HG03196 (cell line): Measurements from ENCODE around the gene KRT6A.
"Not testable (repeated sequence)": the region's sequence is repeated elsewhere in the genome, so short reads cannot be mapped to it uniquely, and the experiment has no call there.

Experiments
- ATAC-seq: cut with Tn5 transposase; IDR thresholded peaks from one replicate; pipeline ENCODE4 v1.9.1; 2021; ENCODE audit not compliant: unreplicated experiment

KRT6A gene

DNA sequence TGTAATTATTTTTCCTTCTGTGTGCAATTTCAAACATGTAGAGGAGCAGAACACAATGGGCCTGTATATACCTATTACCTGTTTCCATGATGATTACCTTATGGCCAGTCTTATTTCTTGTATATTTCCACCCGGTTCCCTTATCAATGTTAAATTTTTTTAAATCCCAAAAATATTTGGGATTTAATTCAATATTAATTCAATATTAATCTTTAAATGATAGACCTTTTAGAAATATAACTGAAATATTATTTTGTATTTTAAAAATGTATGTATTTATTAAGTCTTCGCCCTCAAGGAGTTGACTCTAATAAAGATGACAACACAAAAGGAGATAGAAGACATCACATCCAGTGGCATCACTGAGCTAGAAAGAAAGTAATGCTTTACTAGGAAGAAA lies 18.8 kb downstream of the KRT6A start:
- no peak for ATAC-seq

DNA sequence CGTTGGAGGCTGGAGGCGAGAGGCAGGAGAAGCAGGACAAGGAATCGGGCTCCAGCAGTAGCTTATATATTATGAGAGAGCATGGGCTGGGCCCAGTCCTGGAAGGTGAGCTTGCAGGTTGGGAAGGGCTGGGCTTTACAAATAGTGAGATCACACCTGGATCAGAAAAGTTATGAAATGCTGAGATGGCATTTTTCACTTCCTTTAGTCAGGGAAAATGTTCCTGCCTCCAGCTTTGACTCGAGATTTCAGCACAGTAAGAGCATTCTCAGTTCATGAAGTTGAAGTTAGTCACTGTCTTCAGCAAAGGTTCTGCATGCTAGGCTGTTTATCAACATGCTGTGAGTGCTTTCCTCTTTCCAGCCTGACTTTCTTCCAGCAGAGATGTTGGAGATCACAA lies 19.3 kb downstream of the KRT6A start, which contains the start of gene KRT6C:
KRT6C (minus strand) TSS at position 38 of the 400 bp plus-strand sequence. CDS start 68 bp downstream, outside the sequence.
- no peak for ATAC-seq

DNA sequence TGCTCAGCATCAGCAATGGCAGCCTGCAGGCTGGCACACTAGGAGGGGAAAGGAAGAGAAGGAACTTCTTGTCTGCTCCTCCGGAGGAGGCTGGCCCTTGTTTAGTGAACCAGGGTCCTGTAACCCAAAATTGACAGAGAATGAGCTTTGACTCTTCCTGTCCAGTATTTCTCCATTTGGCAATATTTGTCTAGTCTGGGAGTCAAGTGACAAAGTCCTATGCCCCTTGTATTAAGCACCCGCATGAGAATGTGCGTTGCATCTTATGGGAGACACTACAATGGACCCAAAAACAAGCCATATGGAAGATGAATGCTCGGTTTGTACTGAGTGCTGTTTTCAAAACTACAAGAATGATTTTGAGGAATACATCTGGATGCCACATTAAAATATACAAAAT lies 23.2 kb downstream of the KRT6A start:
- ATAC-seq: no peak

DNA sequence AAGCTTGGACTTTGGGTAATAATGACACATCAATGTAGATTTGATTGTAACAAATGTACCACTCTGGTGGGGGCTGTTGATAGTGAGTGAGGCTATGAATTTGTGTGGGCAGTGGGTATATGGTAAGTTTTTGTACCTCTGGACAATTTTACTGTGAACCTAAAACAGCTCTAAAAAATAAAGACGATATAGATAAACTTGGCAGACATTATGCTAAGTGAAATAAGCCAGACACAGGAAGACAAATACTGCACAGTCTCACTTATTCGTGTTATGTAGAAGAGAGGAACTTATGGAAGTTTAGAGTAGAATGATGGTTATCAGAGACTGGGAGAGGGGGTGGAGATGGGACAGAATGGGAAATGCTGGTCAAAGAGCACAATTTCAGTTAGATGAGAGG lies 28.2 kb downstream of the KRT6A start:
- no peak for ATAC-seq

DNA sequence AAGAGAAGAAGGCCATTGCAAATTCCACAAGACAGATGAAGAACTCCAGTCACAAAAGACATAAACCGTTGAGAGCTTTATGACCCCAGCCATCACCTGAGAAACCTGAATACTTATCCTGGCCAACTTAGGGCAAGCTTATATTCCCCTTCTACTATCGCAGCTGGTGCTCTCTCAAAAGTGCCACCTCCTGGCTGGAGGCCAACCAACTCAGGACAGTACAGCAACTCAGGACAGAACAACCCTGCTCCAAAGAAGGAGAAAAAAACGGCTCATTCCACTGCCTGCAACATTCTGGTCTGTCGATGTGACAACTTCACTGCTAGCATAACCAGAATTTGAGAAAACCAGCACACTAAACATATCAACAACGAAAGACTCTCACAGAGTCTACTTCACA lies 31.4 kb downstream of the KRT6A start:
- no peak for ATAC-seq

DNA sequence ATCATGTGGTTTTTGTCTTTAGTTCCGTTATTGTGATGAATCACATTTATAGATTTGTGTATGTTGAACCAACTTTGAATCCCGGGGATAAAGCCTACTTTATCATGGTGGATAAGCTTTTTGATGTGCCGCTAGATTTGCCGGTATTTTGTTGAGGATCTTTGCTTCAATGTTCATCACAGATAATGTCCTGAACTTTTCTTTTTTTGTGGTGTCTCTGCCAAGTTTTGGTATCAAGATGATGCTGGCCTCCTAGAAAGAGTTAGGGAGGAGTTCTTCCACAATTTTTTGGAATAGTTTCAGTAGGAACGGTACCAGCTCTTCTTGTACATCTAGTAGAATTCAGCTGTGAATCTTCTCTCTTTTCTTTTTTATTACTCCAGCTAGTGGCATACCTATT lies 34.2 kb downstream of the KRT6A start:
- no peak for ATAC-seq

DNA sequence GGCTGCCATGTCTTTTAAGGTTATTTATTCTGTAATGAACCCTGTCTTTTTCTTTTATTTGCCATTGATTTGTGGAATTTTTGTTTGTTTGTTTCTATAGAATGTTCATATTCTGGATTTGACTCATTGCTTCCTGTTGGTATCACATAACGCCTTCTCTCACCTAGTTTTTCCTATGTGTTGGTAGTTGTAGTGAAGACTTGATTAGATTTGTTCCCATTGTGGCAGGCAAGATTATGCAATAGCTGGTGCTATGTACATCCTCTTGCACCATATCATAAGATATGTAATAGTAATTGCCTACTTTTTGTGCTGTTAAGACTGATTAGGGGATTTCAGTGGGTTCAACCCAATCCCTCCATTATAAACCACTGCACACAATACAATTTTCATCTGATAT lies 37.2 kb downstream of the KRT6A start:
- no peak for ATAC-seq

DNA sequence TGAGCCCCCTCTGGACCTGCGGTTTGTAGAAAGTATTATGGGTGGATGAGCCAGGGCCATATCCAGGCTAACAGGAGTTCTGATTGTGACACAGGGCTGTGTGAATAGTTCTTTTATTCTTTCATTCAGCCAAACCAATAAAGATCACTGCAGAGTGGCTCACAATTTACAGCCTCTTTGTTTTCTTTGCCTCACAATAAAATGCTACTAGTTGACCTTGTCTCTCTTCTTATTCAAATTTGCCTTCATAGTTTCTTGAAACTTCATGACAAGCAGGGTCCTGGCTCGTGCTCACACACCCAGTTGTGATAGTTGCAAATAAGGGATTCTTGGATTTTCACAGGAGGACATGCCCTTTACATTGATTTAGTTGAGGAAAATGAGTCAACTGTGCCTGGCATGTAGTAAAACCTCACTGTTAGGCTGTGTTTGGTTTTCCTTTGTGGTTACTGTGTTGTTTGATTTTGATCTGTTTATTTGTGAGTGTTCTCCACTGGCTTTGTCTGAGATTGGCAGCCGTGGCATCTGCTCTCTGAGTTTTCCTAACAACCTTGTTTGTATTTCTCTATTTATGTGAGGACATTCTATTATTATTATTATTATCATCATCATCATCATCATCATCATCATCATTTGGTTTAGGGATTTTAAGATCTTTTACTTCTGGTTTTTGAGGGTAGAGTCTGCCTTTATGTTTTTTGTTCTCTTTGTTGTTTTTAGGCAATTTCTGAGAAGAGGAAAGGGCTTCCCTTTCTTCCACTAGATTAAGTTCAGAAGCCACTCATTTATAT lies 38.5 kb downstream of the KRT6A start:
- no peak for ATAC-seq

DNA sequence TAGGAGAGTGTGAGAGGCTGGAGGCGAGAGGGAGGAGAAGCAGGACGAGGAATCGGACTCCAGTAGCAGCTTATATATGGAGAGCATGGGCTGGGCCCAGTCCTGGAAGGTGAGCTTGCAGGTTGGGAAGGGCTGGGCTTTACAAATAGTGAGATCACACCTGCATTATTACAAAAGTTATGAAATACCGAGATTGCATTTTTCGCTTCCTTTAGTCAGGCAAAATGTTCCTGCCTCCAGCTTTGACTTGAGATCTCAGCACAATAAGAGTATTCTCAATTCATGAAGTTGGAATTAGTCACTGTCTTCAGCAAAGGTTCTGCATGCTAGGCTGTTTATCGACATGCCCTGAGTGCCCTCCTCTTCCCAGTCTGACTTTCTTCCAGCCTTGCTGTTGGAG lies 41.0 kb downstream of the KRT6A start, which contains the start of gene KRT6B:
KRT6B (minus strand) TSS at position 46 of the 400 bp plus-strand sequence. CDS start 68 bp downstream, outside the sequence.
- ATAC-seq: no peak

DNA sequence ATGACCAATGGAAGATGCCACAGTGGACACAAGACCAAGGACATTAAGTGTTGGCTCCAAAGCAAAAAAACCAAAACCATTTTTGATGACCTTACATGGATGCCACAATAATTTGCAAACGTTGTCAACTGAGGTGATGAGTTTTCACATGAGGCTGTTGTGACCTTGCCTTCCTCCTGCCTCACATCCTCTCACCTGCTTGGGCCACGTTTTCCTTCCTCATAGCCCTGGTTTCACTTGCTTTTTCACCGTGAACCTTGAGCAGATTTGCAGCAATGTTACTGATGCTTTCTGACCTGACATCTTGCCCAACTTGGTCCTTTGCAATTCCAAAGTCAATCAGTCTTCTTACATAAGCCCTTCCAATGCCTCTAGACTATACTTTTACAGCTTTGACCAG lies 44.8 kb downstream of the KRT6A start:
- no peak for ATAC-seq

DNA sequence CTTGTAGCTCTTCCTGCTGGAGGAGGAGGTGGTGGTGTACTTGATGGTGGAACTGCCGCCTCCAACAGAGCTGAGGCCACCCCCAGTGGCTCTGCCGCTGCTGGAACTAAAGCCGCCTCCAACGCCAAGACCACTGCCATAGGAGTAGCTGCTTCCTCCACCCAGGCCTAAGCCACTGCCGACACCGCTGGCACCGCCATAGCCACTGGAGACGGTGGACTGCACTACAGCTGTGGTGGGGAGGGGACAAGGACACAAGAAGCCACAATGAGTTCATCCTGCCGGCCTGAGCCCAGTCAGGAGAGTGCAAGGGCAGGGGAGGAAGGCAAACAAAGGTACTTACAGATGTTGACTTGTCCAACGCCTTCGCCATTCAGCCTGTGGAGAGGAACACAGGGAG lies 45.9 kb downstream of the KRT6A start:
- not testable (repeated sequence) for ATAC-seq

DNA sequence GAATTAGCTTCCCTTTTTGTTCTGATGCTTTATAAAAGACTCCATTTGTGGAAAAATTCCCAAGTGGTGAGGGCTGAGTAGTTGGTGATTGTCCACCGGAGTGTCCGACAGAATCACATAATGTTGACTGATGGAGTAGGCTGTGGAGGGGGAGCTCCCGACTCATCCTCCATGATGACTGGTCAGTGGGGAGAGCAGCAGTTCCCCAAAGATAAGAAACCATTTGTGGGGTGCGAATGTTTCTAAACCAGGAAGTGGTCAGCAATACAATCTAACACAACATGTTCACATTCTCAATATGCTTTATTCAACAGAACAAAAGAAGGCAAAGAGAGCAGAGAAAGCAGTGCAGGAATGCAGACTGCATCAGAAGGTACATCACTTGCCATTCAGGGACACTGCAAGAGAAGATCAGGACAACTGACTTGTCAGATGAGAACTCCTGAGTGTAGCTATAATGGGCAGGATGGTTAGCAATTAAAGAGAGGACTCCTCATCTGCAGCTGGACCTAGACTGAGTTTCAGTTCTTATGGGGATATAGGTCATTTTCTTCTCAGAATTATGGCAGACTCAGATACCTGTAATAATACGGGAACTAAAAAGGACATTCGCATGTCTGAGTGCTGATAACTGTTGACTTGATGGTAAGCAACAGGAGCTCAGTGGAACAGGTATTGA lies 46.6 kb downstream of the KRT6A start:
- ATAC-seq: no peak

DNA sequence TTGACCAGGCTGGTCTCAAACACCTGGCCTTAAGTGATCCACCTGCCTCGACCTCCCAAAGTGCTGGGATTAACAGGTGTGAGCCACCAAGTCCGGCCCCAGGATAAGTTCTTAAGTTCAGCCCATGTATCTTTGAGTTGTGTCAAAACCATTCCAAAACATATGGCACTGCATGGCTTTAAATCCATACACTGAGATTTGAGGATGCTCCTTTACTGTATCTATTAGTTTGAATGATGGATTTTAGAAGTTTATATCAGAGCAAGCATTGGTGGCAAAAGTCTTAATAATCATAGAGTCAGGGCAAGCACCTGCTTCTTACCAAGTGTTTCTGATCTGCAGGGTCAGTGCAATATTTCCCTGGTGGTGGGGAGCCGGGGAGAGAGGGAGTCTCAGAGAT lies 47.2 kb downstream of the KRT6A start:
- no peak for ATAC-seq

DNA sequence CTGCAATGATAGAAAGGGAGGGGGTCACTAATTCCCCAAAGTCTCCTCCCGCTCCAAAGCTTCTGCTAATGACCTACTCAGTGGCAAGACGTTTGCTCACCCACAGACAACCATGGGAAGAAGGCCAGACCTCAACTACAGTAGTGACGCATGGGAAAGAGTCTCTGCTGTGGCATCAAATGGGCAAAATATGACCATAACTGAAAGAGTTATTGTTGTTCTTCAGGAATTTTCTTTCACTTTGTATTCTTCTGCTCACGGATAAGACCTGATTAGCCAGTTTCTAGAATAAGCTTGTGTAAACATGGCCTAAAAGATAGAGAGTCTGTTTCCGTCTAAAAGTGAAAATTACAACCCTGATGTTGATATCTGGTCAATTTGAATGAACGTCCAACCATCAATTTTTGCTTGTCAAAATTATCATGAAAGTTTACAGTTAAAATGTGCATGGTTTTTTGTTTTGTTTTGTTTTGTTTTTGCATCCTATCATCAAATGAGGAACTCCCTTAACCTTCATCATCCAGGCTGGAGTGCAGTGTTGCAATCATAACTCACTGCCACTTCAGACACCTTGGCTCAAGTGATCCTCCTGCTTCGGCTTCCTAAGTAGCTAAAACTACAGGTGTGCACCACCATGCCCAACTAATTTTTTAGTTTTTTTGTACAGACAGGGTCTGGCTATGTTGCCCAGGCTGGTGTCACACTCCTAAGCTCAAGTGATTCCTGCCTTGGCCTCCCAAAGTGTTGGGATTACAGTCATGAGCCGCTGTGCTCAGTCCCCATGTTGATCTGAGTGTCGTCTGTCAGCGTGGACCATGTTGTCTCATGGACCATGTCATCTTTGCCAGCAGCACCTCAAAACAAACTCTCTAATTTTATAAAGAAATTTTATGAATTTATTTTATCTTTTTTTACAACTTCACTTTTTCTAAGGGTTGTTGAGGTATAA lies 48.1 kb downstream of the KRT6A start:
- no peak for ATAC-seq

DNA sequence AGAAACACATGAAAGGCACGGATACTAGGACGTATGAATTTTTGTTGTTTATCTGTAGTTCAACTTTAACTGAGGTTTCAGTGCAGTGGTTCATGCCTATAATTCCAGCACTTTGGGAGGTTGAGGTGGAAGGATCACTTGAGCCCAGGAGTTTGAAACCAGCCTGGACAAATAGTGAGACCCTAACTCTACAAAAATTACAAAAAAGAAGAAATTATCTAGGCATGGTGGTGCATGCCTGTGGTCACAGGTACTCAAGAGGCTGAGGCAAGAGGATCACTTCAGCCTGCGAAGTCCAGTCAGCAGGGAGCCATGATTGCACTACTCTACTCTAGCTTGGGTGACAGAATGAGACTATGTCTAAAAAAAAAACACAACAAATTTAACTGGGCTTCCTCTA lies 49.1 kb downstream of the KRT6A start:
- ATAC-seq: no peak

DNA sequence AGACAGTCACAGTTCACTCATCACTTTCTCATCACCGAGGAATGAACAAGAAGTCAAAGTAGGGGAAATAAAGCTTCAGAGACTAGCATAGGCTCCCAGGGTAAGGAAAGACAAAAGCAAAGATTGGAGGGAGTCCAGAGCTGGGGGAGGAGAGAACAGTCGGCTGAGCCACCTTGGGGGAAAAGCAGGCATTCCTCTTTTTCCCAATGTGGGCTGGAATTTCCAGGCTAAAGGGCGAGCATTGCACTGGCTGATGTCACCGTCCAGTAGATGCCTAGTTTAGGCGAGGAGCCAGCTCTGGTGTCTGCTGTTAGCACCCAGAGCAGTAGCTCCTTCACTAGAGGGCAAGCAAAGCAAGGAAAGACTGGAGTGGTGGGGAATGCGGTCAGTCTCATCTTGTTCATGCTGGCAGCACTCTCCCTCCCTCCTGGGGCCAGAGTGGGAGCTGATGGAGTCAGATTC lies 50.4 kb downstream of the KRT6A start:
- ATAC-seq: no peak

DNA sequence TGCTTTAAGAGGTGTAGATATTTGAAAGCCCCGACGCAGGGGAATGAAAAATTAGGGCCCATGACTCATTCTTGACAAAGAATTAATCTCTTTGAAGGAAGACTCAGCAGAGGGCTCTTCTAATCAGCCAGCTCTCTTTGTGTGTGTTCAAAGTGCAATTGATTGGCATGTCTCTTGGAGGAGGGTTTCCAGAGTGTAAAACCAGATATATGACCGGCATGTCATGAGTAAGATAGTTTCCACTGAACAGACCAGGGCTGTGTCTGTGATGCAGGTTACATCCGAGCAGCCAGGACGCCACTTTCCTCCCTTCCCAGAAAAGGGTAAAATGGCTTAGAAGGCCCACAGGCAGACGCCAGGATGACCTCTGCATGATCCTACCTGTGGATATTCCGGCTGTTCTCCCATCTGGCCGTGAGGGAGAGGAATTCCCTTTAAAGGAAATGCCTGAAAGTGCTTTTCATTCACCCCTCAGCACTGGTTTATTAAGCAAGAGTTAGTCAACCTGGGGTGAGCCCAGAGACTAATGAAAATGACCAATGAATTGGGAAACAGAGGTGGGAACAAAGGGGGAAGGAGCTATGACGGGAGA lies 51.6 kb downstream of the KRT6A start:
- ATAC-seq: no peak

DNA sequence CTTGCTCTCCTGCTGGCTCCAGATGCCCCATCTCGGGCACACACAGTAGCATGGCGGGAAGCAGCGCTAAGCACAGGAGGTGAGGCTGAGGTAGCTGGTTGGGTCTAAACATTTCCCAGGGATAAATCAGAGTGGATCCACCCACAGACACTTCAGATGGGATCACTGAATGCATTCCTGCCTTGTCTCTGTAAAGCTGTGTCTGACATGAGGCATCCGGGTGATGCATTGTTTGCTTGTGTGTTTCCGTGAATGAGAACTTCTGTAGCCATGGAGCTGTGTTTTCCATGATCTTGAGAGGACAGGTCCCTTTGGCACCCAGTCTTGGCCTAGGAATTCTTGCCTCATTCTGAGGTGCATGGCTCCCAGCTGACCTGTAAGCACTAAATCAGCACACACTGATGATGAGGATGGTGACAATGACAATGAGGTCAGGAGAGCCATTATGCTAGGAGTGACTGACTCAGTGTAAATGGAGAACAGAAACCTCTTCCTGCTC lies 52.2 kb downstream of the KRT6A start:
- no peak for ATAC-seq

DNA sequence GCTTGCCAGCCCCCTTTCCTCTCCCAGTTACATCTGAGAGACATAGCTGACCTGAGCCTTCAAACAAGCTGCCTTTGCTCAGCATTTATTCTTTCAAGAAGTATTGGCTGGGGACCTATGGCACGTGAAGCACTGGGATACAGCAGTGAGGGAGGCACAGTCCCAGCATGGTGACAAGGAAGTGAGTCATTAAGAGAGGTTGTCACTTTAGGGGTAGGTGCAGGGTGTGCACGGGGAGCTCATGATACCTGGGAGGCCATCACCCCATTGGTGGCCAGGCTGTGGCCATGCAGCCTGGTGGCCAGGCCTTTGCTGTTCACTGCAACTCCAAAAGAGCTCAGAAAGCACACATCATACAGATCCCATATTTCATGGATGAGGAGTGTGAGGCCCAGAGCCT lies 53.2 kb downstream of the KRT6A start:
- ATAC-seq: no peak

DNA sequence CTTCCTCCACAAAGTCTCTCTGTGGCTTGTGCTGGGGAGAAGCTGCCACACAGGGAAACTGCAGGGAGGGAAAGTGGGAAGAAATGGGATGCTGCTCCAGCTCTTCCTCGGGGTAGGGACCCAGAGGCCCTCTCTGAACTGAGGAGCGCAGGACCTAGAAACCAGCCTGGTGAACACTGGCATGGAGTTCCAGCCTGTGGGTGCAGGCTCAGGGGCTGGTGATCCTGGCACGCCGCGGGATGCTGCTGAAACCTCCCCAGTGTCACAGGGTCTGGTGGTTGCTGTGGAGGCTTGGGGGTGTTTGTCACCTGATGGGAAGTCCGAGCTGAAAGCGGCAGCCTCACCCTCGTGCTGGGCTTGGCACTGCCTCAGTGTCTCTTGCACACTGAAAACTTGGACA lies 53.6 kb downstream of the KRT6A start:
- no peak for ATAC-seq
